NCI-H1105 treated with DMSO at 0.1 percent for 48 hours (cell line): ENCODE results near the gene RASA1.
"Not testable (repeated sequence)": the region's sequence is repeated elsewhere in the genome, so short reads cannot be mapped to it uniquely, and the experiment has no call there.

Source experiments
- DNase-seq: peaks from one replicate; lab custom pipeline; 2025; lab: John Stamatoyannopoulos, UW

The RASA1 gene

GRCh38 chr5:87282269-87282668 lies 14.6 kb downstream of the RASA1 start:
- DNase-seq, result no peak

- DNase-seq, result not testable (repeated sequence)
Observed at GRCh38 chr5:87287266-87287665, 19.6 kb downstream of the RASA1 start.

DNA sequence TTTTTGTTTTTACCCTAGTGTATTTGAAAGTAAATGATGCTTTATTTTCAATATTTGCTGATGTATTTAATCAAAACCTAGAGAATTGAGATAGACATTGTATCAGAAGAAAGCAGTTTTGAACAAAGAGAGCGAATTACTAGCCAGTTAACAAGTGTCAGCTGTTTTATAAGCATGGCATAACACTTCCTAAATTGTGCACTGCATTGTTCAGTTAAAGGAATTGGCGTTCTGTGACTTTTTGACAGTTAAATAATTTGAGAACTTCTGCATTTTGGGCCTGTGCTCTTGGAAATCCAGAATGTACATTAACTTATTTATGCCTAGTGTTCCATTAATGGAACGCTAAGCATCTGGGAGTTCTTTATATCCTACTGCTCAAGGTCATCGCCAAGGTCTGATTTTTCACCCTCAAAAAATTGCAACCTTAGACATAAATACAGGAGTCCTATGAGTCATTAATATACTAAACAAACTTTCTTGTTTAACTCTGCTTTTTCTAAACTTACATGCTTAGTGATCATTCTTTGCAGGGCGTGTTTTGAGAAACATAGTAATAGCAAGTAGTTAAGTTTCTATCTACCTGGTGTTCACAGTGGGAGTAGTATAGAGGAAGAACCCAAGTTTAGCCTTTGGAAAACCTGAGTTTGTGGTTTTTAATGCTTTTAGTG lies 31.1 kb downstream of the RASA1 start:
- no peak for DNase-seq

GRCh38 chr5:87300176-87300575 lies 32.5 kb downstream of the RASA1 start:
- no peak for DNase-seq

DNA sequence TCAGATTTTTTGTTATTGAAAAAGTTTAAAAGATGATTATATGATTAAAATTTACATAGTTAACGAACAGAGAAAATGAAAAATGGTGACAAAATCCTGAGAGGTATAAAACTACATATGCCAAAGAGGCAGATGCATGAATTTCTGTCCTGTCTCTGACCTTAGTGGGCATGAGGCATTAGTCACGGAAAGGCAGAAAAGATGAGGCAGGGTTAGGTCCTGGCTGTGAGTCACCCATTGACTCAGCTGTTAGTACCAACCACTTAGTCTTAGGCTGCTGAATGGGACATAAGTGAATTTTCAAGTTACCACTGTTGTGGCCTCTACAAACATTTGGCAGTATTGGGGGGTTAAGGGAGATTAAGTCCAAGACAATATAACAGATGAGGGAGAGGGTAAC lies 33.1 kb downstream of the RASA1 start:
- no peak for DNase-seq

DNA sequence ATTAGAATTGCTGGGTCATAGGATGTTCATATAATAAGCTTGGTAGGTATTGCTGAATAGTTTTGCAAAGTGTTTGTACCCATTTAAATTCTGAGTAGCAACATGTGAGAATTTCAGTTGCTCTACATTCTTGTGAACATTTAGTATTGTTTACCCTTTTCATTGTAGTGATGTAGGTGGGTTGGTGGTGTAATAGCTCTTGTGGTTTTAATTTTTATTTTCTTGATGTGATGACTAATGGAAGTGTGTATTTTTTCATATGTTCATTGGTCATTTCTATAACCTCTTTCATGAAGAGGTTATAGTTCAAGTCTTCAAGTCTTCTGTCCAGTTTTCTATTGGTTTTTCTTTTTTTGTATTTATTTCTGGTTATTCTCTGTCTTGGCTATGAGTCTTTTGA lies 34.4 kb downstream of the RASA1 start:
- no peak for DNase-seq

- DNase-seq, result no peak
Observed at GRCh38 chr5:87303324-87303723, 35.6 kb downstream of the RASA1 start.

DNA sequence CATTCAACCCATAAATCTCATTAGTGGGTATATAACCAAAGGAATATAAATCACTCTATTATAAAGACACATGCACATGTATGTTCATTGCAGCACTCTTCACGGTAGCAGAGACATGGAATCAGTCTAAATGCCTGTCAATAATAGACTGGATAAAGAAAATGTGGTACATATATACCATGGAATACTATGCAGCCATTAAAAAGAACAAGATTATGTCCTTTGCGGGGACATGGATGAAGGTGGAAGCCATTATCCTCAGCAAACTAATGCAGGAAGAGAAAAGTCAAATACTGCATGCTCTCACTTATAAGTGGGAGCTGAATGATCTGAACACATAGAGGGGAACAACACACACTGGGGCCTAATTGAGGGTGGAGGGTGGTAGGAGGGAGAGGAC lies 38.4 kb downstream of the RASA1 start:
- not testable (repeated sequence) for DNase-seq

GRCh38 chr5:87307796-87308423 lies 40.2 kb downstream of the RASA1 start:
- no peak for DNase-seq

GRCh38 chr5:87311405-87312279 lies 44.0 kb downstream of the RASA1 start:
- no peak for DNase-seq

DNA sequence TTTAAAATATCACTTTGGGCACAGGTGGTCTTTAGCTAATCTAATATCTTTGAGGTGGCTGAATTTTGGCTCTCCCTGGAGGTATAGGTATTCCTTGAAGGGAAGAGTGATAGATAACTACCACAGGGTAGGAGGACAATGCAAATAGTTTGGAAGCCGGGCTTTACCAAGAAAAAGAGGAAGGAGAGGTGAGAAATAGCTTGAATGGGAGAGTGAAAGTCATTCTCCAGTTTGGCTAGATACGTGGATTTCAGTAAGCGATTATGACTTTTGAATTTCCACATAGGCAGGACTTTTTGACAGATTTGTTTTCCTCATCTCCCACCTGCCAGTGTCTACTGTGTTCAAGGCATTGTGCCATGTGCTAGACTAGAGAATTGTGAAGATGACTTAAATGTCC lies 45.5 kb downstream of the RASA1 start:
- no peak for DNase-seq

DNA sequence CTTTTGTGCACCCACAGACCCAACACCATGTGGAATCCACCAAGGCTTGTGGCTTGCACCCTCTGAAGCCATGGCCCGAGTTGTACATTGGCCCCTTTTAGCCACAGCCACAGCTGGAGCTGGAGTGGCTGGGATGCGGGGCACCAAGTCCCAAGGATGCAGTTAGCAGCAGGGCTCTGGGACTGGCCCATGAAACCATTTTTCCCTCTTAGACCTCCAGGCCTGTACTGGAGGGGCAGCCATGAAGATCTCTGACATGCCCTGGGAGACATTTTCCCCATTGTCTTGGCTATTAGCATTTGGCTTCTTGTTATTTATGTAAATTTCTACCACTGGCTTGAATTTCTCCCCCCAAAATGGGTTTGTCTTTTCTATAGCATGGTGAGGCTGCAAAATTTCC lies 51.8 kb downstream of the RASA1 start:
- no peak for DNase-seq

GRCh38 chr5:87321605-87322004 lies 53.9 kb downstream of the RASA1 start:
- no peak for DNase-seq

- no peak for DNase-seq
Observed at GRCh38 chr5:87322381-87322780, 54.7 kb downstream of the RASA1 start.

GRCh38 chr5:87327998-87328397 lies 60.3 kb downstream of the RASA1 start:
- no peak for DNase-seq

DNA sequence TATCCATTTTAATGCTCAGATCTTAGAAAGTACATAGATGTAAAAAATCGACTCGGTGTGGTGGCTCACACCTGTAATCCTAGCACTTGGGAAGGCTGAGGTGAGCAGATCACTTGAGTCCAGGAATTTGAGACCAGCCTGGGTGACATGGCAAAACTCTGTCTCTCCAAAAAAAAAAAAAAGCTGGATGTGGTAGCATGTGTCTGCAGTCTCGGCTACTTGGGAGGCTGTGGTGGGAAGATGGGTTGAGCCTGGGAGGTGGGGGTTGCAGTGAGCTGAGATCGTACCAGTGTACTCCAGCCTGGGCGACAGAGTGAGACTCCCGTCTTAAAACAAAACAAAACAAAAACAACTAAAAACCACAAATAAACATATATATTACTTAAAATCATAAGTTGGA lies 61.4 kb downstream of the RASA1 start:
- no peak for DNase-seq

DNA sequence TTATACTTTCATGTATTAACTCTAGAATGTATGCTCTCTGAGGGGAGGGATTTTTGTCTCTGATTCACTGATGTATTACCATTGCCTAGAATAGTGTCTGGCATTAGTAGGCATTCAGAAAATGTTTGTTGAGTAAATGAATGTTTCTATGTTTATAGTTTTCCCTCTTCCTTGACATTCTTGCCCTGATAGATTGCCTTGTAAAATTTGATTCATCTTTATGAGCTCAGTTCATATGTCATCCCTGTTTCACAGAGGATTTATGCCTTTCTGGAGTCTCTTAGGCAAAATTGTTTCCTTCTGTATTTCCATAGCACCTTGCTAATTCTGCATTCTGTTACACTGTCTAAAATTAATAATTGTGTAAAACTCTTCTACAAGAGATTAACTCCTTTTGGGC lies 72.3 kb downstream of the RASA1 start:
- no peak for DNase-seq

- no peak for DNase-seq
Observed at GRCh38 chr5:87340716-87341115, 73.0 kb downstream of the RASA1 start.

- no peak for DNase-seq
Observed at GRCh38 chr5:87347272-87347671, 79.6 kb downstream of the RASA1 start.

DNA sequence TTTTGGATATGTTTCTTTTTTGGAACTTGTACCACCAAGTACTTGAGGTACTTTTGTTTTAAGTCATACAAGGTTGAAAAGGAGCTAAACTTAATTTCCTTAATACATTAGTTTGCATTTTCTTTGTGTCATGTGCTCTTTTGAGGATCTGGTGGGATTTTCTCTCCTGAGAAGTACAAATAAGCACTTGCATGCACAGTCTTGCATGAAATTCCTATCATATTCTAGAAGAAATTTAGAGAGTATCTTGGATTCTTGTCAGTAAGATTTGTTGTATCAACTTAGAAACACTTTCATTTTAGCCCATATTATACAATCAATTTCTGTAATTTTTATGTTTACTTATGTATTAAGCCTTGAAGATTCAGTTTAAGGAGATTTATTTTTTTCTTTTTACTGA lies 80.2 kb downstream of the RASA1 start:
- DNase-seq, result no peak

DNA sequence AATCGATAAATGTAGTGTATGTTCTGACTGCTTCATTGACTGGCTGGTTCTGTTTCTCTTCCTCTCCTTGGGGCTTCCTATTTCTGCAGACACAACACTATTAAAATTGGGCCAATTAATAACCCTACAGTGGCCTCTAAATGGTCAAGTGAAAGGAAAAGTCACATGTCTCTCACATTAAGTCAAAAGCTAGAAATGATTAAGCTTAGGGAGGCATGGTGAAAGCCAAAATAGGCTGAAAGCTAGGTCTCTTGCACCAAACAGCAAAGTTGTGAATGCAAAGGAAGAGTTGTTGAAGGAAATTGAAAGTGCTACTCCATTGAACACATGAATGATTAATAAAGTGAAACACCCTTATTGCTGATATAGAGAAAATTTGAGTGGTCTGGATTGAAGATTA lies 86.8 kb downstream of the RASA1 start:
- DNase-seq, result no peak

DNA sequence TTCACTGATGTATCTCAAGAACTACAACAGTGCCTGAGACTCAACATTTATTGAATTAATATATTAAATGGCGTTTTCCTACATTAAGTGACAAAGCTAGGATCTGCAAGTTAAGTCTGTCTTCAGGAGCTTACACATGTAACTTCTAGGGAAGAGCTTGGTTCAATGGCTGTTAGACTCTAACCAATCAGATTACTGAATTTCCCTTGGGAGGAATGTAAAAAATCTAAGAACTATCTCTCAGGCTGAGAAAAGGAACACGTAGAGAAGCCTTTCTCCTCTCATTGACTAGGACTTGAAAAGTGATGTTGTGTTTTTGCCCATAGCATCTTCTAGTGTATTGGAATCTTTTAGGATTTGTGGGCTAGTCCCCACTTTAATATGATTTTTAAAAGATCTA lies 91.4 kb downstream of the RASA1 start:
- no peak for DNase-seq

- no peak for DNase-seq
Observed at GRCh38 chr5:87360132-87360531, 92.4 kb downstream of the RASA1 start.
